Epithelial cell of esophagus (primary cell): ENCODE results near the gene SORCS2.

ENCODE experiments used
- DNase-seq: peaks from one replicate; pipeline ENCODE4 v3.0.0; 2010; ENCODE audit warnings: low read depth
- H3K4me3 ChIP-seq: 2 replicates; pipeline ENCODE4 v1.5.1; 2011; ENCODE audit warnings: mild to moderate bottlenecking, low read length, control low read depth
- CTCF ChIP-seq: IDR thresholded peaks from 2 replicates; pipeline ENCODE4 v1.5.1; 2011; ENCODE audit warnings: low read depth, mild to moderate bottlenecking, low read length, control low read depth, inconsistent platforms; ENCODE audit not compliant: insufficient read depth; ENCODE audit errors: missing control alignments

The SORCS2 gene

GRCh38 chr4:7763788-7764187 lies 571.5 kb downstream of the SORCS2 start:
- DNase-seq = peak; percentile 60
- TF ChIP-seq CTCF = no peak

GRCh38 chr4:7764466-7764865 lies 572.1 kb downstream of the SORCS2 start:
- no peak overlapping the region for H3K4me3 ChIP-seq
- TF ChIP-seq CTCF = no peak
- DNase-seq = no peak

More at GRCh38 chr4:7763788-7764187, 571.5 kb downstream of the SORCS2 start:
- H3K4me3 ChIP-seq = no peak overlapping the region

- no peak overlapping the region for H3K4me3 ChIP-seq
- no peak for TF ChIP-seq CTCF
- no peak for DNase-seq
These were observed 573.3 kb downstream of the SORCS2 start for GRCh38 chr4:7765666-7766065.

- TF ChIP-seq CTCF = no peak
- H3K4me3 ChIP-seq = no peak overlapping the region
- DNase-seq = no peak
These were observed 573.7 kb downstream of the SORCS2 start for GRCh38 chr4:7766086-7766485.

- H3K4me3 ChIP-seq = no peak overlapping the region
- no peak for DNase-seq
- TF ChIP-seq CTCF = no peak
These were observed 574.5 kb downstream of the SORCS2 start for GRCh38 chr4:7766661-7767345.

- no peak overlapping the region for H3K4me3 ChIP-seq
- no peak for DNase-seq
- TF ChIP-seq CTCF = no peak
These were observed 575.2 kb downstream of the SORCS2 start for GRCh38 chr4:7767526-7767925.

GRCh38 chr4:7767966-7768365 lies 575.6 kb downstream of the SORCS2 start:
- no peak for TF ChIP-seq CTCF

More at GRCh38 chr4:7767966-7768365, 575.6 kb downstream of the SORCS2 start:
- DNase-seq = no peak
- H3K4me3 ChIP-seq = no peak overlapping the region
